Keratinocyte (primary cell): ENCODE data around the gene ACP2.
A peak's percentile ranks its signal among the peaks of the same experiment; 100 is the strongest.

Experiments used
- CTCF ChIP-seq, 3 experiments: IDR thresholded peaks in 1 of 3; conservative IDR thresholded peaks in 1 of 3; optimal IDR thresholded peaks in 1 of 3; 2 replicates in 2 of 3; 3 replicates in 1 of 3; pipeline versions ENCODE3 to v1.5.1; 2011; ENCODE audit warnings: low read length in 3 of 3, mild to moderate bottlenecking in 3 of 3, moderate library complexity in 2 of 3, control low read depth in 1 of 3, inconsistent platforms in 1 of 3; ENCODE audit not compliant: insufficient read depth in 2 of 3; ENCODE audit errors: extremely low read depth in 1 of 3
- EZH2 ChIP-seq: IDR thresholded peaks from one replicate; pipeline ENCODE4 v1.6.1; 2012; ENCODE audit warnings: inconsistent platforms, mild to moderate bottlenecking, low read length, moderate library complexity

GRCh38 chr11:47269829-47270305 lies 21.3 kb upstream of the ACP2 start, which contains the start of gene MADD:
- TF ChIP-seq CTCF (optimal IDR thresholded peaks at IDR 0.05 in 1 of 3, IDR thresholded peaks at IDR 0.05 in 1 of 3, conservative IDR thresholded peaks at IDR 0.05 in 1 of 3; ENCODE audit: extremely low read depth in 1 of 3, insufficient read depth in 2 of 3, low read length in 3 of 3) (peak in 1 of 3 experiments; percentile 15), EZH2 (no peak)
